Stimulated activated CD8-positive, alpha-beta memory T cell treated with anti-CD3 and anti-CD28 coated beads, Interleukin-4, amount 100 ng/mL, for 48 hours (primary cell): Measurements from ENCODE around the gene PCCA.
"Not testable (repeated sequence)": the region's sequence is repeated elsewhere in the genome, so short reads cannot be mapped to it uniquely, and the experiment has no call there.

Source experiments
- DNase-seq: peaks from one replicate; pipeline ENCODE4 v3.0.0-alpha.2; 2020

The PCCA gene

DNA sequence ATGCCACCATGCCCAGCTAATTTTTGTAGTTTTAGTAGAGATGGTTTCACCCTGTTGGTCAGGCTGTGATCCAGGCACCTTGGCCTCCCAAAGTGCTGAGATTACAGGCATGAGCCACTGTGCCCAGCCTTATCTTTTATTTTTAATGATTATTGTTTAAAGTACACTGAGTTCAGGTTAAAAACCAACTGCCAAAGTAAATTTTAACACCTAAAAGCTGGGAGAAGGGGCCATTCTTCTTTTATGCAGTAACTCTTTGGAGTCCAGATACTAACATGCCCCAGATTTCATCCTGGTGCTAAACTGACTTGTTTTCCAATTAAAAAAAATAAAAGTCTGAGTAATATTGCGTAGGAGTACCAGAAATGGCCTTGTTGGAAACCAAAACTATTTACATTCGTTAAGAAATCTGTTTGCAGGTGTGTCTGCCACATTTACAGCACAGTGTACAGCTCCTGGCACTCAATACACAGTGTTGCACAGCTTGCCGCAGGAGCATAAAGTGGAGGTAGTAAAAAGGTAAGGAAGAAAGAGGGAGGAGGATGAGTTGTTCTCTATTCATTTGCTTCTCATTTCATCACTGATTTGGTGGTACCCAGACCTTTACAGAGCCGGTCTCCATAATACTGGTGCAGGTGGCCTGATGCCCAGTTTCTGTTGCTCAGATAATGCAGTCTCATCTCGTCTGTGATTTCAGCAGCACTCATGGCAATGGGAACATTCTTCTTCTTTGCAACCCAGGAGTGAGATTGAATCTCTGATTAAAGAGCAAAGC is 108.9 kb downstream of the PCCA start:
- DNase-seq, result no peak

DNA sequence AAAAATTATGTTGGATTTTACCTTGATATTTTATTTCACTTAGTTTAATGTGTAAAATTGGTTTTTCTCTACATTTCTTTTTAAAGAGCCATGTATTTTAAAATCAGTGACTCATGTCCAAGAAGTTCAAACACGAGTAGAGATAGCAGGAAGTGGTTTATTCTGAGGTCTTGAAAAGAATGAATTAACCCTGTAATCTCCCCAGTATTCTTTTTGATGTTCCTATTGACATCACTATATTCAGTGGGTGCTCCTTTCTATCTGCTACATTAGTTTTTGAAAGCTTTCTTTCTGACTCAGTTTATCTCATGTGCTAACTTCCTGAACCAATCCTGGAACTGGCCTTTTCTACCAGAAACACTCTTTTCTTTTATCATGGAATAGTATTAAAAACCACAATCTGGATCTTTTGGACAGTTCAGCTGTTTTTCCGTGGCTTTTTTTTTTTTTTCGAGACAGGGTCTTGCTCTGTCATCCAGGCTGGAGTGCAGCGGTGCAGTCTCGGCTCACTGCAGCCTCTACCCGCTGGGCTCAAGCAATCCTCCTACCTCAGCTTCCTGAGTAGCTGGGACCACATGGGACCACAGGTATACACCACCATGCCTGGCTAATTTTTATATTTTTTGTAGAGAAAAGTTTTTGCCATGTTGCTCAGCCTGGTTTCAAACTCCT is 114.9 kb downstream of the PCCA start:
- no peak for DNase-seq

DNA sequence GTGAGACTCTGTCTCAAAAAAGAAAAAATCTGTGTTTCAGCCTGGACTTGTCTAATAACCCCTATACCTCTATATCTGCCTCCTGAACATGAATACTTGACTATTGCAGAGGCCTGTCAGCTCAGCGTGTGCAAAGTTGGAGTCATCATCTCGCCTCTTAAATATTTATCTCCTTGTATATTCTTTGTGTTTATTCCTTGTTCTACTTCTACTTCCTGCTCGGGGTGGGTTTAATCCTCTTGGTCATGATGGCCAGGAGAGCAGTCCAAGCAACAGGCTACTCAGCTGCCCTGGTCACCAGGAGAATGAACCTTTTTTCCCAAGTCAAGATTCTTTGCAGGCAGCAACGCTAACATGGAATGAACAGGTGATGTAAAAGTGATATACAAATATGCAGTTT is 119.1 kb downstream of the PCCA start:
- DNase-seq, result no peak

DNA sequence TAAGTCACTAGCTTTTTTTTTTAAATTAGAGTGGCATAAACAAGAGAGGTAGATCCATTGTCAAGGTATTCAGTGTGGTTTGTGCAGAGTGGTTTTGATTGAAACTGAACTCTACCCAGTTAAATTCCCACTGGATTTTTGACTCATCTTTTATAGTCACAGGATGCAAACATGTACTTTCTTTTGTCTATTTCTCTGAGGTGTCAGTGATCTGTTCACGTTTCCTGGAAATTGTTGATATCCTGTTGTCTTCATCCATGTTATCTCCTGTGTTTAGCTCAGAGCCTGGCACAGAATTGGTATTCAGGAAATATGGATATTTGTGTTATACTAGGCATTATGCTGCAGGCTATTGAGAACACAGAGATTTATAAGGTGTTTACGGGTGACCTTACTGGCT is 119.7 kb downstream of the PCCA start:
- DNase-seq, result no peak

DNA sequence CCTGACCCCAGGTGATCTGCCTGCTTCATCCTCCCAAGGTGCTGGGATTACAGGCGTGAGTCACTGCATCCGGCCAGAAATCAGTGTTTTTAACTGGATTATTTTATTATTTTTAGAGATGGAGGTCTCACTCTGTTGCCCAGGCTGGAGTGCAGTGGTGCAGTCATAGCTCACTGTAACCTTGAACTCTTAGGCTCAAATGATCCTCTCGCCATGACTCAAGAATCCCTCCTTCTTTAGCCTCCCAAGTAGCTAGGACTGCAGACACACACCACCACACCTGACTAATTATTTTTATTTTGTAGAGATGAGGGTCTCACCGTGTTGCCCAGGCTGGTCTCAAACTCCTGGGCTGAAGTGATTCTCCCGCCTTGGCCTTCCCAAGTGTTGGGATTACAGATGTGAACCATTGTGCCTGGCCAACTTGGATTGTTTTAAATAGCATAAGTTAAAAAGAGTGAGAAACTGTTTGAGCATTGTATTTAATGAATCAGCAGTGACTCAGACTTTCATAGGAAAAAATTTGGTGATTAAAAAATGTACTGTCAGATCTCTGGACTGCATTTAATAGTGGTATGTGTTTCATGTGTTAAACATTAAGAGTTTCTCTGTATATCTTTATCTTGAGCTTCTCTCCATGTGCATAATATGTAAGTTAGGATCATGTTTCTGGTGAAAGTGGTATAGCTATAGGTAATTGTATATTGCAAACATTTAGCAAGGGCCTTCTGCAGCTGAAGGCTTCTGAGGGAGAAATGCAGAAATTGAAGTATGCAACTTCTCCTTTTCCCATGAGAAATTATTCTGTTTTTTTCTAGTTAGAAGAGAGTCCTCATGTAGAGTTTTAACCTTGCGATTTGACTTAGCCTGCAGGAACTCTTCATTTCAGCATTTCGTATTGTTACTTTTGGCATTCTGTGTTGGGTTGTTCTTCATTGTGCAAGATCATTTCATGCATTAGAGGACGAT is 121.2 kb downstream of the PCCA start:
- DNase-seq, result no peak

DNA sequence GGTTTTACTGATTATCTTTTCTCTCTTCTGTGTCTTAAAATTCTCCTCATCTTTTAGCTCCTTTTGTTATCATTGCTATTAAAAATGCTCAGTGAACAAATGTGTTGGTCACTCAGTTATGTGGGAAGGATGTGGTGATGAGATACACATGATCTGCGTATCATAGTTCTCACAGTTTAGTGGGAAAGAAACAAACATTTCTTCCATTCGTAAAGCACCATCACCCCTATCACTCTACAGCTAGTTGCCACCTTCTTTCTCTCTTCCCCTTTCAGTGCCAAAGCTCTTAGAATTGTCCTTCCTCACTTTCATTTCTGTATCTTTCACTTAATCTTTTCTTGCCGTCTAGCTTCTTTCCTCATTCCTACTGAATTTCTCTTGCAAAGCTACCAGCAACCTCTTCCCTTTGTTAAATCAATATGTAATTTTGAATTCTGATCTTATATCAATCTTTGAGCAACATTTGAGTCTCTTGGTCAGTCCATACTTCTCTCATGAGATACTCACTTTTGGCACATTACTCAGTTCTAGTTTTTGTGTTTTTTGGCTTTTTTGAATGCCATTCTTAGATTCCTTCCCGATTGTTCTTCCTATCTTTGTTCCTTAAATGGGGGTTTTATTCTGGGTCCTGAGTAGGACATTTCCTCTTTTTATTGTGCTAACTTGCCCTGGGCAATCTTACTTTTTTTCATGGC is 122.3 kb downstream of the PCCA start:
- DNase-seq, result no peak

DNA sequence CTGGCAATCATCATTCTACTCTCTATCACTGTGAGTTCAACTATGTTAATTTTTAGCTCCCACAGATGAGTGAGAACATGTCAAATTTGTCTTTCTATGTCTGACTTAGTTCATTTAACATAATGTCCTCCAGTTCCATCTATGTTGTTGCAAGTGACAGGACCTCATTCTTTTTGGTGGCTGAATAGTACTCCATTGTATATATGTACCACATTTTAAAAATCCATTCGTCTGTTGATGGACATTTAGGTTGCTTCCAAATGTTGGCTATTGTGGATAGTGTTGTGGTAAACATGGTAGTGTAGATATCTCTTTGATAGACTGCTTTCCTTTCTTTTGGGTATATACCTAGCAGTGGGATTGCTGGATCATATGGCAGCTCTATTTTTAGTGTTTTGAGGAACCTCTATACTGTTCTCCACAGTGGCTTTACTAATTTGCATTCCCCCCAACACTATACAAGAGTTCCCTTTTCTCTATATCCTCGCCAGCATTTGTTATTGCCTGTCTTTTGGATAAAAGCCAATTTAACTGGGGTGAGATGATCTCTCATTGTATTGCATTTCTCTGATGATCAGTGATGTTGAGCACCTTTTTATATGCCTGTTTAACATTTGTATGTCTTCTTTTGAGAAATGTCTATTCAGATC is 124.1 kb downstream of the PCCA start:
- DNase-seq, result no peak

DNA sequence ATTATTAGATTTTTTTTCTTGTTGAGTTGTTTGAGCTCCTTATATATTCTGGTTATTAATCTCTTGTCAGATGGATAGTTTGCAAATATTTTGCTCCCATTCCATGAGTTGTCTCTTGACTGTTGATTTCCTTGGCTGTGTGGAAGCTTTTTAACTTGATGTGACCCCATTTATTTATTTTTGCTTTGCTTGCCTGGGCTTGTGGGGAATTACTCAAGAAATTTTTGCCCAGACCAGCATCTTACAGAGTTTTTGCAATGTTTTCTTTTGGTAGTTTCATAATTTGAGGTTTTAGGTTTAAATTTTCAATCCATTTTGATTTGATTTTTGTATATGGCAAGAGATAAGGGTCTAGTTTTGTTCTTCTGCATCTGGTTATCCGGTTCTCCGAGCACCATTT is 124.7 kb downstream of the PCCA start:
- DNase-seq, result no peak

DNA sequence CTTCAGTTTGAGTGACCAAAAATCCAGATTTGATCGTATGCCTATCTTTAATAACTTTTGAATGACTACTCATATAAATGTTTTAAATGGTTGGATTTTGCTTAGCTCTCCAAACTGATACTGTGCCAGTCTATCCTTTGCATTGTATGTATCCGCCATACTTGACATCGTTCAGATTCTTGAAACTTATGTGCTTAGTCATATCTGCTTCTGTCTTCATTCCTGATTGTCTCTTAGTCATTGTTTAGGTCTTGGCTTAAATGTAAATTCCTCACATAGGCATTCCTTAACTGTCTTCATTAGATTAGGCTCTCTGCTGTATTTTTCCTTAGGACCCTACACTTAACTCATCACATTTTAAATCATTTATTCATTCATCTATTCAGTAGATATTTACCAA is 126.0 kb downstream of the PCCA start:
- DNase-seq, result no peak

DNA sequence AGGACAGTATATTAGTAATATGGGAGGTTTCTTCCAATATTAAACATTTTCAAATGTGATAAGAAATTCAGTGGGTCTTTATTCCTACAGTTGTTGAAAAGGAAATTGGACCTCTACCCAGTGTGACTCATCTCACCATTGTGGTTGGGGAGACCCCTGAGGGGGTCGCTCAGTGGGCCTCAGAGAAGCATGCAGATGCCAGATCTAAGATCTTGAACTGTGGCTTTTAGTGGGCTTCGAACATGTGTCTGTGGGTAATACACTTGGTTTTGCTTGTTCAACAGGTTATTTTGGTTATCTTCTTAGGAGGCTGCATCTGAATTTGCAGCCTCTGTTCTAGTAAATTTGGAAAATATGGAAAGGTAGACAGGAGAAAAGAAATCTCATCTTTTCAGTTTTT is 132.3 kb downstream of the PCCA start:
- no peak for DNase-seq

DNA sequence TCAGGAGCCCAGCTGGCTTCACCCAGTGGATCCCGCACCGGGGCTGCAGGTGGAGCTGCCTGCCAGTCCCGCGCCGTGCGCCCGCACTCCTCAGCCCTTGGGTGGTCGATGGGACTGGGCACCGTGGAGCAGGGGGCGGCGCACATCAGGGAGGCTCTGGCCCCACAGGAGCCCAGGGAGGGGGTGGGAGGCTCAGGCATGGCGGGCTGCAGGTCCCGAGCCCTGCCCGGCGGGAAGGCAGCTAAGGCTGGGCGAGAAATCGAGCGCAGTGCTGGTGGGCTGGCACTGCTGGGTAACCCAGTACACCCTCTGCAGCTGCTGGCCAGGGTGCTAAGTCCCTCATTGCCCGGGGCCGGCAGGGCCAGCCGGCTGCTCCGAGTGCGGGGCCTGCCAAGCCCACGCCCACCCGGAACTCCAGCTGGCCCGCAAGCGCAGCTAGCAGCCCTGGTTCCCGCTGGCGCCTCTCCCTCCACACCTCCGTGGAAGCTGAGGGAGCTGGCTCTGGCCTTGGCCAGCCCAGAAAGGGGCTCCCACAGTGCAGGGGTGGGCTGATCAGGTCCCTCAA is 135.2 kb downstream of the PCCA start:
- not testable (repeated sequence) for DNase-seq

DNA sequence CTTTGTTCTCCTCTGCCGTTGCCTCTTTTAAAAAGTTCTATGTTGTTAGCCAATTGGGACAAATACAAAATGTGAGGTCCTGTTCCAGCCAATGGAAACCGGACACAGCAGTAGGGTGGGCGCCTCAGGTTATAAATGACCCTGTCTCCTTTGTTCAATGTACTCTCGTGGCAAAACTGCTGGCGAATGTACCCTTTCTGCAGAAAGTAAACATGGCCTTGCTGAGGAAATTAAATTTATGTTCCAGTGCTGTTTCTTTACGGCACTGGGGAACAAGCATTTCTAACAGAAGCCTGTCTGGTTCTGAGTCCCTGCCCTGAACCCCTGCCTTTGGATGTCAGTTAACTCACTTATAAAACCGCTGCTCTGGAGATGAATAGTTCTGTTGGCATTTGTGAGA is 140.7 kb downstream of the PCCA start:
- DNase-seq, result no peak

DNA sequence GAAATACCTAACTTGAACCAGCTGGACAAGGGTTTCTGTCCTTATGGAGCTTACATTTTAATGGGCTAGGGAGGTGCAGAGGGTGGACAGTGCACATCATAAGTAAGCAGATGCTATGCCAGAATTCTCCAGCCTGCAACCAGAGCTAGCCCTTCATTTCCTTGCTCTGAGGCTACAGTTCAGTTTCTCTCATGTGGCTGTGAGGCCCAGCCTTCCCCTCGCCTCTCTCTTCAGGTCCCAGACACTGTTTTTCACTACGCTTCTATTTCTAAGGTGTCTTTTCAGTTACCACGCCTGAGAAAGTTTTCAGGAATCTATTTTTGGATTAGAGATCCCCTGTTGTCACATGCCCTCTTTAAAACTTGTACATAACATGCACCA is 141.9 kb downstream of the PCCA start:
- no peak for DNase-seq

DNA sequence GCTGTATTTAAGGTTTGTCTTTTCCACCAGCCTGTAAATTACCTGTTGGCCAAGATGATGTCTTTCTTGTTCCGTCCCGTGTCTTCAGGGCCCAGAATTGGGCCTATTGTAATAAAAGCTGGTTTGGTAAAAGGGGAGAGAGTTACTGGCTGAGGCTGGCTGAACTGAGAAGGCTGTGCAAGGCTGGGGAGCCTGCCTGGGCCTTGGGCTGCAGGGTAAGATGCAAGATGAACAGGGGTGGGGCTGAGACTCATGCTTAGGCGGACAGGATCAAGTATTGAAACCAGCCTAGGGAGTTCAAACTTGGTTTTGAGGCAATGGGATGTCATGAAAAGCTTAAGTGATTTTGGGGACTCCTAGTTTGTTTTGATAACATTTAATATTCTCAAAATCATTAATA is 142.3 kb downstream of the PCCA start:
- DNase-seq, result no peak

DNA sequence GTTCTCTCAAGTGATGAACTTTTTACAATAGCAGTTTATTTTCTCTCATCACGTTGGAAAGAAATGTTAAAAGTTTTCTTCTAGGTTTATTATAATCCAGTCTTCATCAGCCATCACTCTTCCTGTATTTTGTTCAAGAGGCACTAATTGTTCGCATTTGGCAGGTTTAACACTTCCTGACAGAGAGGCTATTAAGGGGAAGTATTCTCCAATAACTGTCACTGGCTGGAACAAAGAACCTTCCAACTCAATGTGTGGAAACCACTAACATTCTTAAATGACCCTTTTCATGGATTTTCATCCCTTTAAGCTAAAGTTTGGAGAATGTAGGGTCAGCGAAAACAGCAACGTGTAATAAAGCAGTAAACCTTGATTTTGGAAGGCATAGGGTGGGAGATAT is 145.1 kb downstream of the PCCA start:
- DNase-seq, result no peak

DNA sequence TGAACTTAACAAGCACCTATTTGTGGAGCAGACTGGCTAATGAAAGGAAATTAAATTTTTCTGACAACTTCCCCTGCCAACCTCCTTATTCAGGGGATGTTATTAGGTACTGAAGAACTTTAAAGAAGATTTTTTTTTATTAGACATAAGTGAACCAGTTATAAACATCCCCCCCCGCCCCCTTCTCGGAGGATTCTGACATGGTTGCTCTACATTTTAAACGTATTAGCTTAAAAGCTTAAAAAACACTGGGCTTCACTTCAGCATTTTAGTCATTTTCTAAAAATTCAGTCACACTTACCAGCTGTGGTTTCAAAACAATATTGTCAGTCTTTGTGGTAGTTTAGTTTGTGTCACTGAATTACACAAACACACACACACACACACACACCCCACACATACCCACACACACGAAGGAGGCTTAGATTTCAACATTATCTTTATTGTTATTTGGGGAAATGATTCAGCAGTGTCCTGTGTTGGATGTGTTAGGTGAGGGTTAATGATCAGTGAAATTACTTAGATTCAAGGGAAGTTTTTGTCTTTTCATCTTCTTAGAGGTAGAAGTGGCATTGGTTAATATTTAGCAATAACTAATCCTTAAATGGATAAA is 145.7 kb downstream of the PCCA start:
- DNase-seq, result no peak

DNA sequence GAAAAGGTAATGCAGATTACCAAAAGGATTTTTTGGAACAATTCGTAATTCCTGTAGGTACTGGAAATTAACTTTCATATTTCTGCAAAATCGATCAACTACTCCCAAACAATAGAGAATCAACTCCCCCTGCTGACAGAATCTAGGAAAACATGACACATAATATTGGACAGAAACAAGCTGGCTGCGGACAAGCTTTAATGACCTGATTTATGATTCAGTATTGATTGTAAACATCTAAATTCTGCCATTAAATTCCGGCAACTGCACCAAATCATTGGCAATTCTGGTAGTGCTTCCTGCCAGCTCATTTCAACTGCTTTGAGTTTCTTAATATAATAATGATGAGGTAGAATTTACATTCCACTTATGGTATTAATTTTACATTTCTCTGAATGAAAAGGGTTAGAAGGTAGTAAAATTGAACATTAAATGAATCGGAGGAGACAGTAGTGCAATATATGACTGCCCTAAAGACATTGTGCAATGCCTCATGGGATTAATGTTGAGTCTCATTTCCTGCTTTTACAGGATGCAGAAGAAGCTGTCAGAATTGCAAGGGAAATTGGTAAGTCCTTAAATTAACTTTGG is 146.5 kb downstream of the PCCA start:
- DNase-seq, result no peak

DNA sequence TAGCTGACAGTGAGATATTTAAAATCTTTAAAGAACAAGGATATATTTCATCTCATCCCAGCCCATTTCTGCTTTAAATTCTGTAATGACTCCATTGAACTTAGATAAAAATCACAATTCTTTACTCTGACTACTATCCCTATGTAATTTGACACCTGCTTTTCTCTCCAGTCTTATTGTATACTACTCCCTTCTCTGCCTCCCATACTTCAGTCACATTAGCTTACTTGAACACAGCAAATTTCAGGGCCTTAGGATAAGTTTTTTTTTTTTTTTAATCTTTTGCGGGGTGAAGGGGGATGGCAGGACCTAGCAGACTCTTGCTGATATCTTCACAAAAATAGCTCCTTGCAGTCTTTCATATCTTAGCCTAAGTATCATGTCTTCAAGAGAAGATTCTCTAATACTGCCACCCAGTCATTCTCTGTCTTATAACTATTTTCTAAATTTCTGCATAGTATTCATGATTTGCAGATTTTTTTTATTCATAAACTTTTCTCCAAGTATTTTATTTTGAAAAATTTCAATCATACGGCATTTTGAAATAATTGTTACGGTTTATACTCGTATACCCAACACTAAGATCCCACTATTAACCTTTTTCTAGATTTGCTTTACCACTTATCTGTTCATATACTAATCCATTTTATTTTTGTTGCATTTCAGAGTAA is 151.4 kb downstream of the PCCA start:
- no peak for DNase-seq

DNA sequence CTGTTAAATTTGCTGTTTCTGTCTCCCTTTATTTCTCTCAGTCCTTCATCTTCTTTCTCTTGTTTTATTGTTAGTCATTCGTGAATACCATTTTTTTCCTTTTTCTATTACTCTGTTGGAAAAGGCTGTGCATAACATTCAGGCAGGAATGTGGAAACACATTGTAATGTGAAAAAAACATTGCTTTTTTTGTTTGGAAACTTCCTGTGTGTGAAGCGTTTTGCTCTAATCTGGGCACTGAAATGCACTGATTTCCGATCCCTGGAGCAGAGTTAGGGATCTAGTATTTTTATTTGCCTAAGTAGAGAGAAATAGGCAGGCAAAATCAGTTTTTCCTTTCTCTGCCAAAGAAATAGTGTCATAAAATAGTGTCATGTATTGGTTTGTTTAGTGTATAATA is 155.5 kb downstream of the PCCA start:
- DNase-seq, result no peak

DNA sequence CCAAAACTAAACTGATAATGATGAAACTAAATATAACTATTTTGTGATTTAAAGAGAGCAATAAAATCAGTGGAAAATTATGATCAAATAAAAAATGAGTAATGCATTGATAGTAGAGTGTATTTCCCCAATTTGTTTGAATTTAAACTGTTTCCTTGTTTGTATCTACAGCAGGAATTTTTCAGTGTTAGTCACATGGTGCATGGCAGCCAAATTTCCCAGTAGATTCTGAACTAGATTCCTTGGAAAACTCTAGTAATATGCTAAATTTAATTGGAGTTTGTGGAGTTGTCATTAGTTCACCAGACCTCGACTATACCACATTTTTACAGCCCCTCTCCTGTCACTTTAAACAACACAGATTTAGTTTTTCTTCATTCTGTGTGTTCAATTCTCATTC is 156.2 kb downstream of the PCCA start:
- no peak for DNase-seq

DNA sequence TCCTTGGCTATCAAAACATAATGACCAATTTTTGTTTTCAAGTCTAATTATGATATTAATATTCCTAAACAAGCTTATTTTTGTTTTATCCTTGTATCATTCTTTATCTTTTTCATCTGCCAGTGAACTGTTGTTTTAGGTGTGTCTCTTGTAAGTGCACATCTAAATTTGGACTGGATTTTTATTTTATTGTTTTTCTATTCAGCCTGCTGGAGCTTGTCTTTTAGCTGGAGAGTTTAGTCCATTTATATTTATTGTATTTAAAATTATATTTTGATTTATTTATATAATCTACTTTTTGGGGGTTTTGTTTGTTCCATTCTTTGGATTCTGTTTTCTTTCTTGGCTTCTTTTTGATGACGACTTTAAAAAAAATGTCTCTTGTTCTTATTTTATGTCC is 159.0 kb downstream of the PCCA start:
- no peak for DNase-seq
